ENCODE results near the gene GZF1.

The GZF1 gene

DNA sequence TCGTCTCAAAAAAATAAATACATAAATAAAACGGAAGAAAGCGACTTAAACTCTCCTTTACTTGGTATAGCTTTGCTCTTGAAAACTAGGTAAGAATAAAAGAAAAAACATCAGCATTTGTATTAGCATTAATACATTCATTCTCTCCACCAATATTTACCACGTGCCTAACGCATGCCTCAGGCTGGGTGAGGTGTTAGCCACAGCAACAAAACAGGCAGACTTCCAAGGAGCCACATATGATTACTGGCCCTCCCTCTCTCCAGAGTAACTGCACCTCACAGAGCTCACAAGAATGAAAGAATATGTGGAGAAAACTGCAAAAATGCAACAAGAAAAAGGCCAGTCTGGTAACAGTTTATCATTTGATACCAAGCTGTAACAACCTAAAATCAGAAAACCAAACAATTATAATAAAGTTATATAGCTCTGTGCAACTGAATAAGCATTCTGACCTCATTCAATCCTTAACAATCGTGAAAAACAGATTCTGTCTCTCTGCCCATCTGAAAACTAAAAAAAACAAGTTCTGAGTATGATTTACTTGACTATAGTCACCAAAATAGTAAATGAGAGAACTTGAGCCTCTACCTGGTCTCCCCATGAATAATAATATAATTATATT, 54.1 kb downstream of the GZF1 start:
- Histone ChIP-seq H3K23ac (ENCODE audit: low read length) (no peak overlapping the region), H4K12ac (ENCODE audit: low read depth, low read length) (no peak overlapping the region), H3K79me1 (ENCODE audit: low read length) (peaks cover 6% of the 10 kb centered on the region), H3K27ac (ENCODE audit: low read depth, low read length) (no peak overlapping the region), H3K27me3 (ENCODE audit: insufficient read depth, low read length) (no peaks in the 10 kb centered on the region), H3K4me2 (ENCODE audit: low read length) (no peak overlapping the region), H3K4me3 (ENCODE audit: low read depth, low read length) (no peak overlapping the region), H2BK5ac (ENCODE audit: low read depth, low read length, poor library complexity) (no peak overlapping the region), H3K9ac (ENCODE audit: low read length) (no peak overlapping the region), H3K14ac (ENCODE audit: low read length) (no peak overlapping the region), H4K8ac (ENCODE audit: low read depth, low read length) (no peak overlapping the region), H3K79me2 (ENCODE audit: control insufficient read depth, insufficient read depth, low read length, poor library complexity) (peaks cover 7% of the 10 kb centered on the region), H2AFZ (ENCODE audit: insufficient read depth, low read length, poor library complexity) (no peak overlapping the region), H2AK5ac (ENCODE audit: low read length) (no peak overlapping the region), H3K4me1 (ENCODE audit: control insufficient read depth in 1 of 2, insufficient read depth in 2 of 2, low read length in 2 of 2) (no peaks in the 10 kb centered on the region), H2BK12ac (ENCODE audit: low read length) (no peak overlapping the region), H3K18ac (ENCODE audit: low read length) (no peak overlapping the region), H3K4ac (ENCODE audit: low read depth, low read length) (peak overlapping the region; percentile 9), H3K36me3 (ENCODE audit: control insufficient read depth in 1 of 2, insufficient read depth in 2 of 2, low read length in 2 of 2) (no peaks in the 10 kb centered on the region), H3K9me3 (ENCODE audit: insufficient read depth, low read depth, low read length) (no peaks in the 10 kb centered on the region), H4K91ac (ENCODE audit: low read depth, low read length) (no peak overlapping the region), H2BK120ac (ENCODE audit: insufficient read depth, low read length, poor library complexity) (no peak overlapping the region)
- no peak for DNase-seq
- no CpG with 5 or more reads among the region's 6 CpGs for WGBS (ENCODE audit: extremely low coverage, insufficient coverage, insufficient read length)

DNA sequence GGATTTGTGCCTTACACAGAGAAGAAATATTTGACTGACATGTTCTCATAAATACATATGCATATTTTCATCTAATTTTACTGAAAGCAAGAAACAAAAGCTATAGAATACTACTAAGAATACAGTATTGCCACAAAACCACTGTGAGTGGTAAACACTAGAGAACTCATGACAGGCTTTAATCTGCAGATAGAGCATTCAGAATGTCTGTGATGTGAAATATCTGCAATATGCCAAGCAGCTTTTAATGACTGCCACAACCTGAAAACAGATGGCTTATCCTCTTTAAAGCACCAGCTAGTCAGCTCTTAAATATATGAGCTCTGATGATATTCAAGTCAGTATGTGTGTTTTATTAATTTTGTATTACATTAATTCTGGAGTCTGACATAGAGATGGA, 55.9 kb downstream of the GZF1 start:
- Histone ChIP-seq H2AFZ (ENCODE audit: insufficient read depth, low read length, poor library complexity) (no peak overlapping the region), H3K4me1 (ENCODE audit: control insufficient read depth in 1 of 2, insufficient read depth in 2 of 2, low read length in 2 of 2) (no peaks in the 10 kb centered on the region), H4K12ac (ENCODE audit: low read depth, low read length) (no peak overlapping the region), H3K9ac (ENCODE audit: low read length) (no peak overlapping the region), H3K27me3 (ENCODE audit: insufficient read depth, low read length) (no peaks in the 10 kb centered on the region), H2AK5ac (ENCODE audit: low read length) (no peak overlapping the region), H3K4ac (ENCODE audit: low read depth, low read length) (no peak overlapping the region), H3K36me3 (ENCODE audit: control insufficient read depth in 1 of 2, insufficient read depth in 2 of 2, low read length in 2 of 2) (no peaks in the 10 kb centered on the region), H3K79me2 (ENCODE audit: control insufficient read depth, insufficient read depth, low read length, poor library complexity) (peaks cover 9% of the 10 kb centered on the region), H3K23ac (ENCODE audit: low read length) (no peak overlapping the region), H3K4me3 (ENCODE audit: low read depth, low read length) (no peak overlapping the region), H3K18ac (ENCODE audit: low read length) (no peak overlapping the region), H2BK5ac (ENCODE audit: low read depth, low read length, poor library complexity) (no peak overlapping the region), H4K8ac (ENCODE audit: low read depth, low read length) (no peak overlapping the region), H2BK120ac (ENCODE audit: insufficient read depth, low read length, poor library complexity) (no peak overlapping the region), H4K91ac (ENCODE audit: low read depth, low read length) (no peak overlapping the region), H3K14ac (ENCODE audit: low read length) (no peak overlapping the region), H3K9me3 (ENCODE audit: insufficient read depth, low read depth, low read length) (no peaks in the 10 kb centered on the region), H2BK12ac (ENCODE audit: low read length) (no peak overlapping the region), H3K27ac (ENCODE audit: low read depth, low read length) (no peak overlapping the region), H3K79me1 (ENCODE audit: low read length) (peaks cover 7% of the 10 kb centered on the region), H3K4me2 (ENCODE audit: low read length) (no peak overlapping the region)
- DNase-seq = peak in 1 of 2 donors; percentile 29

DNA sequence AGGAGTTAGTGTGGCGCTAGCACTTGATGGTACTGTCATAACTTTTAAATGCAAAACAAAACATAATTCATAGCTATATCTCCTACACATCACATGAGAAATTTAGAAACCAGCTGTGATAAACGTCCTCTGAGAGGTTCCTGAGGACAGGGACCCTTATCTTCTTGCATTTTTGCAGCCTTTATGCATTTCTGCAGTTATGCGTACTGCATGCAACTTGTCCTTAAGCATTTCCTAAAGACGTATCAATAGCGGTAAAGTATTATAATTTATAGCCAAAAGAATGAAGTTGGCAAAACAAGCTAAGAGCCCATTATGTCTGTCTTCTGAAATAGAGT, 57.6 kb downstream of the GZF1 start:
- WGBS (ENCODE audit: extremely low coverage, insufficient coverage, insufficient read length) = no CpG with 5 or more reads among the region's 5 CpGs

GRCh38 chr20:23419995-23420901, 58.3 kb downstream of the GZF1 start:
- Histone ChIP-seq H3K27me3 (ENCODE audit: insufficient read depth, low read length) (no peaks in the 10 kb centered on the region), H3K9me3 (ENCODE audit: insufficient read depth, low read depth, low read length) (no peaks in the 10 kb centered on the region), H3K4ac (ENCODE audit: low read depth, low read length) (peak overlapping the region; percentile 96), H3K79me1 (ENCODE audit: low read length) (peaks cover 7% of the 10 kb centered on the region), H4K91ac (ENCODE audit: low read depth, low read length) (peak overlapping the region; percentile 96), H3K36me3 (ENCODE audit: control insufficient read depth in 1 of 2, insufficient read depth in 2 of 2, low read length in 2 of 2) (no peaks in the 10 kb centered on the region), H3K4me1 (ENCODE audit: control insufficient read depth in 1 of 2, insufficient read depth in 2 of 2, low read length in 2 of 2) (no peaks in the 10 kb centered on the region), H3K4me2 (ENCODE audit: low read length) (peak overlapping the region; percentile 96), H3K14ac (ENCODE audit: low read length) (peak overlapping the region; percentile 99), H4K12ac (ENCODE audit: low read depth, low read length) (peak overlapping the region; percentile 97), H3K4me3 (ENCODE audit: low read depth, low read length) (peak overlapping the region; percentile 99), H2BK120ac (ENCODE audit: insufficient read depth, low read length, poor library complexity) (peak overlapping the region; percentile 85), H2AK5ac (ENCODE audit: low read length) (no peak overlapping the region), H3K9ac (ENCODE audit: low read length) (peak overlapping the region; percentile 96), H3K23ac (ENCODE audit: low read length) (no peak overlapping the region), H2AFZ (ENCODE audit: insufficient read depth, low read length, poor library complexity) (peak overlapping the region; percentile 25), H3K18ac (ENCODE audit: low read length) (peak overlapping the region; percentile 46), H4K8ac (ENCODE audit: low read depth, low read length) (peak overlapping the region; percentile 98), H2BK5ac (ENCODE audit: low read depth, low read length, poor library complexity) (no peak overlapping the region), H3K27ac (ENCODE audit: low read depth, low read length) (peak overlapping the region; percentile 27), H2BK12ac (ENCODE audit: low read length) (no peak overlapping the region), H3K79me2 (ENCODE audit: control insufficient read depth, insufficient read depth, low read length, poor library complexity) (peaks cover 9% of the 10 kb centered on the region)
- WGBS (ENCODE audit: extremely low coverage, insufficient coverage, insufficient read length) = no CpG with 5 or more reads among the region's 58 CpGs
- DNase-seq = peak; percentile 65 to 85

More for the DNA sequence above, 57.6 kb downstream of the GZF1 start:
- no peak for DNase-seq
- peak overlapping the region; percentile 96 for H3K4me2 ChIP-seq (ENCODE audit: low read length)
- no peak overlapping the region for H2BK12ac ChIP-seq (ENCODE audit: low read length)
- no peak overlapping the region for H3K4ac ChIP-seq (ENCODE audit: low read depth, low read length)
- H2BK5ac ChIP-seq (ENCODE audit: low read depth, low read length, poor library complexity) = no peak overlapping the region
- peak overlapping the region; percentile 43 for H4K12ac ChIP-seq (ENCODE audit: low read depth, low read length)
- no peak overlapping the region for H2AK5ac ChIP-seq (ENCODE audit: low read length)
- no peaks in the 10 kb centered on the region for H3K27me3 ChIP-seq (ENCODE audit: insufficient read depth, low read length)
- no peaks in the 10 kb centered on the region for H3K36me3 ChIP-seq (ENCODE audit: control insufficient read depth in 1 of 2, insufficient read depth in 2 of 2, low read length in 2 of 2)
- no peak overlapping the region for H4K91ac ChIP-seq (ENCODE audit: low read depth, low read length)
- H3K27ac ChIP-seq (ENCODE audit: low read depth, low read length) = peak overlapping the region; percentile 17
- no peak overlapping the region for H3K14ac ChIP-seq (ENCODE audit: low read length)
- peaks cover 9% of the 10 kb centered on the region for H3K79me2 ChIP-seq (ENCODE audit: control insufficient read depth, insufficient read depth, low read length, poor library complexity)
- no peak overlapping the region for H4K8ac ChIP-seq (ENCODE audit: low read depth, low read length)
- H3K23ac ChIP-seq (ENCODE audit: low read length) = no peak overlapping the region
- no peak overlapping the region for H3K4me3 ChIP-seq (ENCODE audit: low read depth, low read length)
- no peak overlapping the region for H2AFZ ChIP-seq (ENCODE audit: insufficient read depth, low read length, poor library complexity)
- peaks cover 7% of the 10 kb centered on the region for H3K79me1 ChIP-seq (ENCODE audit: low read length)
- H2BK120ac ChIP-seq (ENCODE audit: insufficient read depth, low read length, poor library complexity) = no peak overlapping the region
- H3K9me3 ChIP-seq (ENCODE audit: insufficient read depth, low read depth, low read length) = no peaks in the 10 kb centered on the region
- H3K18ac ChIP-seq (ENCODE audit: low read length) = no peak overlapping the region
- no peaks in the 10 kb centered on the region for H3K4me1 ChIP-seq (ENCODE audit: control insufficient read depth in 1 of 2, insufficient read depth in 2 of 2, low read length in 2 of 2)
- no peak overlapping the region for H3K9ac ChIP-seq (ENCODE audit: low read length)

All from trophoblast cell (in vitro differentiated cells and primary cell).